K562 (cell line): Measurements from ENCODE around the gene RAPGEF5. TPM values are rescaled to one million over a fixed set of nuclear protein-coding genes. Genes with fewer than 3 reads are reported as not detected.
A peak's percentile ranks its signal among the peaks of the same experiment; 100 is the strongest.

ENCODE experiments used
- ATAC-seq: fragments of 200-7000 bp; cut with Tn5 transposase; 3 replicates; pipeline ENCODE4 v1.9.1; 2020; ENCODE audit warnings: moderate library complexity
- BruUV-seq: library from RNA; stranded (reverse); fragments of 400-500 nt; replicated peaks from 2 replicates; lab custom pipeline; 2021; lab: Mats Ljungman, UMichigan
- CTCF ChIA-PET: fragments of 300-600 bp; formaldehyde crosslinking; extraction: SDS; loops from one replicate; lab custom pipeline; 2021; ENCODE audit warnings: low intra/inter-chr PET ratio; lab: Yijun Ruan, JAX
- POLR2A ChIA-PET: fragments of 300-600, 350-650 bp; sonication (Branson Sonifier 250); formaldehyde crosslinking; extraction: SDS; loops from one replicate; lab custom pipeline; 2021; ENCODE audit warnings: antibody characterized with exemption, inconsistent platforms; lab: Yijun Ruan, JAX
- DNase-seq, 4 experiments: peaks; one replicate each; pipeline versions ENCODE4 v3.0.0 to v3.0.0-alpha.2; 2011 to 2018; ENCODE audit warnings: low spot score in 3 of 4, mixed read lengths in 3 of 4; ENCODE audit errors: extremely low read depth in 1 of 4
- FAIRE-seq: peaks from 2 replicates; lab custom pipeline; 2011; peaks lifted over from hg19 to GRCh38; lab: Jason Lieb, UNC
- H2AFZ ChIP-seq: 2 replicates; pipeline ENCODE4 v1.6.0; 2011; ENCODE audit warnings: low read depth, low read length, control low read depth, inconsistent platforms
- H3K27ac ChIP-seq: fragments of 200-600 bp; 3 replicates; pipeline ENCODE4 v1.8.0; 2011; ENCODE audit warnings: low read depth, mild to moderate bottlenecking, control low read depth, inconsistent platforms, low read length, moderate library complexity, mixed read lengths; ENCODE audit errors: extremely low read depth
- H3K27me3 ChIP-seq, 2 experiments: fragments of 300-600 bp in 1 of 2; 2 replicates in 1 of 2; 3 replicates in 1 of 2; pipeline versions ENCODE4 v1.6.0 to v1.8.0; 2011; ENCODE audit warnings: inconsistent platforms in 2 of 2, low read length in 2 of 2, mild to moderate bottlenecking in 1 of 2, mixed read lengths in 1 of 2, moderate library complexity in 1 of 2; ENCODE audit not compliant: control insufficient read depth in 2 of 2, insufficient read depth in 2 of 2
- H3K36me3 ChIP-seq: fragments of 300-600 bp; 3 replicates; pipeline ENCODE4 v1.8.0; 2011; ENCODE audit warnings: mild to moderate bottlenecking, low read length, inconsistent platforms; ENCODE audit not compliant: control insufficient read depth, insufficient read depth
- H3K4me1 ChIP-seq, 2 experiments: fragments of 200-600 bp in 1 of 2; replicated peaks in 1 of 2; 2 replicates in 1 of 2; 3 replicates in 1 of 2; pipeline versions ENCODE4 v1.5.1 to v1.8.0; 2011; ENCODE audit warnings: inconsistent platforms in 2 of 2, low read length in 2 of 2, mild to moderate bottlenecking in 1 of 2, mixed read lengths in 1 of 2, moderate library complexity in 1 of 2; ENCODE audit not compliant: control insufficient read depth in 2 of 2, insufficient read depth in 2 of 2
- H3K4me2 ChIP-seq: 2 replicates; pipeline ENCODE4 v1.6.1; 2011; ENCODE audit warnings: low read length, control low read depth, inconsistent platforms, mixed read lengths; ENCODE audit not compliant: insufficient read depth
- H3K4me3 ChIP-seq: fragments of 200-600 bp; sonication (generic), shearing (Covaris generic); 2 replicates; pipeline ENCODE4 v1.5.1; 2016; ENCODE audit warnings: control low read depth, inconsistent platforms
- H3K79me2 ChIP-seq: fragments of 200-600 bp; 3 replicates; pipeline ENCODE4 v1.8.0; 2011; ENCODE audit warnings: low read length, inconsistent platforms; ENCODE audit not compliant: control insufficient read depth, insufficient read depth
- H3K9ac ChIP-seq, 2 experiments: 2 replicates each; pipeline versions ENCODE4 v1.6.0 to v1.6.1; 2011; ENCODE audit warnings: low read depth in 2 of 2, low read length in 2 of 2, control low read depth in 1 of 2, inconsistent platforms in 1 of 2, mild to moderate bottlenecking in 1 of 2, mixed read lengths in 1 of 2; ENCODE audit not compliant: insufficient read depth in 1 of 2
- H3K9me1 ChIP-seq: one replicate; pipeline ENCODE4 v1.6.0; 2011; ENCODE audit warnings: inconsistent platforms, mild to moderate bottlenecking, low read length, moderate library complexity; ENCODE audit not compliant: control insufficient read depth, insufficient read depth
- H3K9me3 ChIP-seq: replicated peaks from 2 replicates; pipeline ENCODE4 v1.5.1; 2011; ENCODE audit warnings: low read depth, low read length, inconsistent platforms; ENCODE audit not compliant: control insufficient read depth, insufficient read depth
- H4K20me1 ChIP-seq: replicated peaks from 2 replicates; pipeline ENCODE4 v1.6.1; 2011; ENCODE audit warnings: low read length, inconsistent platforms, mixed read lengths; ENCODE audit not compliant: control insufficient read depth, insufficient read depth
- BHLHE40 ChIP-seq: IDR thresholded peaks from 2 replicates; pipeline ENCODE4 v1.6.1; 2011; ENCODE audit warnings: low read length, improper control_type of control experiment
- BRF1 ChIP-seq: IDR thresholded peaks from 3 replicates; pipeline ENCODE4 v1.6.1; 2011; ENCODE audit warnings: borderline replicate concordance, mild to moderate bottlenecking; ENCODE audit not compliant: insufficient read length; ENCODE audit errors: extremely low read depth
- EHMT2 ChIP-seq: fragments of 450-650 bp; IDR thresholded peaks from 2 replicates; pipeline ENCODE4 v1.6.1; 2018; ENCODE audit warnings: antibody characterized with exemption
- FOXP1 ChIP-seq: sonication (generic); formaldehyde crosslinking; IDR thresholded peaks from 2 replicates; pipeline ENCODE4 v1.8.0; 2022; ENCODE audit warnings: mild to moderate bottlenecking, missing genetic modification reagents
- HOMEZ ChIP-seq: fragments of 250-450 bp; sonication (Bioruptor Pico); IDR thresholded peaks from 2 replicates; pipeline ENCODE4 v1.4.0; 2020; ENCODE audit warnings: mild to moderate bottlenecking, moderate library complexity
- JUNB ChIP-seq: fragments of 450-650 bp; formaldehyde crosslinking; conservative IDR thresholded peaks from 2 replicates; pipeline ENCODE4 v1.4.0; 2020; ENCODE audit warnings: mild to moderate bottlenecking
- JUND ChIP-seq, 2 experiments: IDR thresholded peaks; 2 replicates in 1 of 2; 3 replicates in 1 of 2; pipeline ENCODE4 v1.6.1; 2011; ENCODE audit warnings: borderline replicate concordance in 2 of 2, low read depth in 2 of 2, low read length in 2 of 2, improper control_type of control experiment in 1 of 2, missing biosample characterization in 1 of 2, missing genetic modification characterization in 1 of 2, missing genetic modification reagents in 1 of 2
- LEF1 ChIP-seq: fragments of 450-650 bp; IDR thresholded peaks from 2 replicates; pipeline ENCODE4 v1.6.1; 2016; ENCODE audit warnings: mild to moderate bottlenecking
- RCOR1 ChIP-seq, 2 experiments: IDR thresholded peaks; 2 replicates each; pipeline ENCODE4 v1.6.1; 2012; ENCODE audit warnings: low read depth in 2 of 2, low read length in 2 of 2, borderline replicate concordance in 1 of 2, improper control_type of control experiment in 1 of 2
- TAF15 ChIP-seq: fragments of 200-400 bp; formaldehyde crosslinking; IDR thresholded peaks from 2 replicates; pipeline ENCODE4 v1.6.1; 2017; ENCODE audit warnings: mild to moderate bottlenecking, low read depth, low read length, moderate library complexity
- VEZF1 ChIP-seq: fragments of 200-800 bp; sonication (Bioruptor generic); IDR thresholded peaks from 2 replicates; pipeline ENCODE4 v1.6.1; 2017; ENCODE audit warnings: missing genetic modification characterization, missing compliant biosample characterization
- ZNF384 ChIP-seq: IDR thresholded peaks from 2 replicates; pipeline ENCODE4 v1.6.1; 2012; ENCODE audit warnings: low read depth, low read length, improper control_type of control experiment
- ZNF668 ChIP-seq: fragments of 250-450 bp; sonication (Bioruptor Pico); IDR thresholded peaks from 2 replicates; pipeline ENCODE4 v1.8.0; 2022; ENCODE audit warnings: mild to moderate bottlenecking, inconsistent platforms
- WGBS: fragments of 100-300 bp; shearing (Covaris generic); methylation state at CpG from one replicate; pipeline ENCODE4 v1.1.6; 2016; ENCODE audit warnings: low coverage, mixed read lengths; ENCODE audit not compliant: insufficient coverage; ENCODE audit errors: missing lambda C conversion rate; 5-methylcytosine and 5-hydroxymethylcytosine counted together
- in situ Hi-C: fragments of 300-500 bp; cut with MboI; formaldehyde crosslinking; loops from 4 replicates; pipeline ENCODE4 v1.15.0; 2018; ENCODE audit warnings: inconsistent platforms, mixed read lengths
- intact Hi-C: fragments of 100-400 bp; cut with micrococcal nuclease; formaldehyde crosslinking; loops from 2 replicates; pipeline ENCODE4 v1.14.2; 2022
- polyA plus RNA-seq, 8 experiments: library from polyadenylated mRNA; depleted of rRNA in 4 of 8; stranded (reverse) in 5 of 8; unstranded in 3 of 8; fragments of >200 nt; fragmentation: Nextera tagmentation in 2 of 8; fragmentation: Illumina TruSeq in 1 of 8; extraction: Ambion mirVana in 2 of 8; extraction: Trizol in 1 of 8; gene quantifications; 2 replicates each; pipeline versions ENCODE4 v1.2.1 to v1.2.3, GENCODE V29; 2011 to 2014; ENCODE audit warnings: inconsistent platforms in 1 of 8, missing spikeins in 1 of 8
- total RNA-seq, 7 experiments: library from RNA; depleted of rRNA in 6 of 7; stranded (reverse); fragments of >200 nt in 6 of 7; fragmentation: Illumina TruSeq in 2 of 7; extraction: Trizol in 2 of 7; gene quantifications; 2 replicates each; pipeline versions ENCODE4 v1.2.1 to v1.2.3, GENCODE V29; 2011 to 2021; ENCODE audit warnings: low replicate concordance in 1 of 7
- TF ChIP-seq, protein P1 (sequence below): sonication (generic); formaldehyde crosslinking; IDR thresholded peaks from 2 replicates; pipeline ENCODE4 v1.4.0; 2020; ENCODE audit warnings: mild to moderate bottlenecking, missing genetic modification reagents
- TF ChIP-seq, protein P2 (sequence below), 2 experiments: IDR thresholded peaks; 2 replicates each; pipeline ENCODE4 v1.6.1; 2011; ENCODE audit warnings: borderline replicate concordance in 1 of 2, control low read depth in 1 of 2, low read depth in 1 of 2, low read length in 1 of 2, mild to moderate bottlenecking in 1 of 2, mixed read lengths in 1 of 2, moderate library complexity in 1 of 2; ENCODE audit not compliant: insufficient read depth in 1 of 2, insufficient read length in 1 of 2, poor library complexity in 1 of 2, severe bottlenecking in 1 of 2; ENCODE audit errors: extremely low read depth in 1 of 2

Gene RAPGEF5
- total and polyA plus RNA-seq, 9 of the 15 experiments (the other 6 are each of a cell fraction or from before 2014, with no cell fraction given) = 0.39 to 2.0 (median 1.1) TPM

DNA sequence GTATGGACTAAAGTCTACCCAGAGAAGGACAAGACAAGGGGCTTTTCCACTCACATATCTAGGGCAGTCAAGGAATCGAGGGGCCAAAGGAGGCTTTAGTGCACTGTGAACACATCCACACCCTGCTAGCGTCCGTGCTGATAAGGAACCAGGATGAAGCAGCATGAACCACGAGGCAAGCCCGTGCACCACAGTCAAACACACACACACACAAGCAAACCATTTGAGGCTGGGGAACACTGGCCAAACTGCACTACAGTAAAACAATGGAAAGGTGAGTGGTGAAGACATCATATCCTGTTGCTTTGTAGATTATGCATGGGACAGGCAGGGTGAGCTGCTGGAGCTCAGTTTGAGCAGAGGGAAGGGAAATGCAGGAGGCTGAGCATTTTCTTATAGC lies 233.8 kb downstream of the RAPGEF5 start:
- Histone ChIP-seq H3K27ac (no peak overlapping the region; the same call in 1 of the 3 replicates), H2AFZ (peak overlapping the region; percentile 90), H3K79me2 (no peaks in the 10 kb centered on the region), H3K4me1 (peaks cover 3 to 22% of the 10 kb centered on the region in 2 experiments; a peak in 3 of 5 replicates), H3K4me3 (no peak overlapping the region), H3K36me3 (no peaks in the 10 kb centered on the region), H3K9me3 (no peaks in the 10 kb centered on the region), H3K9me1 (no peaks in the 10 kb centered on the region), H3K9ac (peak overlapping the region; percentile 10 to 38; a peak in 2 of 4 replicates), H3K4me2 (peak overlapping the region; percentile 40), H3K27me3 (no peaks in the 10 kb centered on the region; a peak in 1 of 5 replicates), H4K20me1 (no peaks in the 10 kb centered on the region)
- intact Hi-C loops (loop anchor here (5.0 kb wide), 1 partner anchor 44 kb away; no protein-coding TSS in a partner anchor), in situ Hi-C loops (loop anchor here (25.0 kb wide), 1 partner anchor 614 kb away; the partner anchor contains the start of gene IL6)
- WGBS = 0% methylated on average over 4 of the region's 5 CpGs
- FAIRE-seq (peak; percentile 91), DNase-seq (peak; percentile 35 to 74 (median 54)), ATAC-seq (peak; percentile 94)
- ChIA-PET POLR2A (interaction anchor here (1.6 kb wide), 1 partner anchor 14 kb away, joined by 3 read pairs; no protein-coding TSS in a partner anchor), CTCF (no interaction called here)
- BruUV-seq = no TSS peak
- TF ChIP-seq ZNF668 (CRISPR knock-in tag) = peak; percentile 64; the same call in 1 of the 2 replicates
- no peak for TF ChIP-seq LEF1
- TF ChIP-seq BRF1 = no peak
- no peak for TF ChIP-seq HOMEZ (CRISPR knock-in tag)
- TF ChIP-seq EHMT2 = 0 out of 2 replicates have a peak, but pooled peaks have one; percentile 12
- 0 out of 2 replicates have a peak, but pooled peaks have one; percentile 11 for TF ChIP-seq VEZF1 (CRISPR knock-in tag)
- TF ChIP-seq JUND (IDR thresholded peaks at IDR 0.05; ENCODE audit: borderline replicate concordance, low read depth, low read length) = peak; percentile 49; the same call in 1 of the 2 replicates
- peak; percentile 41; the same call in 1 of the 3 replicates for TF ChIP-seq JUND (tag; IDR thresholded peaks at IDR 0.05; ENCODE audit: borderline replicate concordance, low read depth, low read length)
- TF ChIP-seq JUNB (CRISPR knock-in tag) = no peak
- TF ChIP-seq, protein P1, sequence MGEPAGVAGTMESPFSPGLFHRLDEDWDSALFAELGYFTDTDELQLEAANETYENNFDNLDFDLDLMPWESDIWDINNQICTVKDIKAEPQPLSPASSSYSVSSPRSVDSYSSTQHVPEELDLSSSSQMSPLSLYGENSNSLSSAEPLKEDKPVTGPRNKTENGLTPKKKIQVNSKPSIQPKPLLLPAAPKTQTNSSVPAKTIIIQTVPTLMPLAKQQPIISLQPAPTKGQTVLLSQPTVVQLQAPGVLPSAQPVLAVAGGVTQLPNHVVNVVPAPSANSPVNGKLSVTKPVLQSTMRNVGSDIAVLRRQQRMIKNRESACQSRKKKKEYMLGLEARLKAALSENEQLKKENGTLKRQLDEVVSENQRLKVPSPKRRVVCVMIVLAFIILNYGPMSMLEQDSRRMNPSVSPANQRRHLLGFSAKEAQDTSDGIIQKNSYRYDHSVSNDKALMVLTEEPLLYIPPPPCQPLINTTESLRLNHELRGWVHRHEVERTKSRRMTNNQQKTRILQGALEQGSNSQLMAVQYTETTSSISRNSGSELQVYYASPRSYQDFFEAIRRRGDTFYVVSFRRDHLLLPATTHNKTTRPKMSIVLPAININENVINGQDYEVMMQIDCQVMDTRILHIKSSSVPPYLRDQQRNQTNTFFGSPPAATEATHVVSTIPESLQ (CRISPR knock-in tag) = peak; percentile 95
- TF ChIP-seq ZNF384 = no peak
- TF ChIP-seq BHLHE40 = peak; percentile 70
- TF ChIP-seq, protein P2, sequence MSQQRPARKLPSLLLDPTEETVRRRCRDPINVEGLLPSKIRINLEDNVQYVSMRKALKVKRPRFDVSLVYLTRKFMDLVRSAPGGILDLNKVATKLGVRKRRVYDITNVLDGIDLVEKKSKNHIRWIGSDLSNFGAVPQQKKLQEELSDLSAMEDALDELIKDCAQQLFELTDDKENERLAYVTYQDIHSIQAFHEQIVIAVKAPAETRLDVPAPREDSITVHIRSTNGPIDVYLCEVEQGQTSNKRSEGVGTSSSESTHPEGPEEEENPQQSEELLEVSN (IDR thresholded peaks at IDR 0.05; ENCODE audit: borderline replicate concordance in 1 of 2, extremely low read depth in 1 of 2, insufficient read depth in 1 of 2, insufficient read length in 1 of 2, low read depth in 1 of 2, low read length in 1 of 2, poor library complexity in 1 of 2, severe bottlenecking in 1 of 2) = peak; percentile 89
- TF ChIP-seq RCOR1 (IDR thresholded peaks at IDR 0.05; ENCODE audit: borderline replicate concordance in 1 of 2, low read depth in 2 of 2, low read length in 2 of 2) = peak in 1 of 2 experiments; percentile 50; a peak in 1 of 4 replicates
- TF ChIP-seq FOXP1 (CRISPR knock-in tag) = no peak
- TF ChIP-seq TAF15 = no peak
